ENCODE measurements around the gene HLA-DOA.

HLA-DOA gene

GRCh38 chr6:33040157-33040556 is 30.8 kb upstream of the HLA-DOA start:
- DNase-seq (ENCODE audit: low read depth), result no peak
- no peak for TF ChIP-seq CTCF (IDR thresholded peaks at IDR 0.05; ENCODE audit: low read length, missing control alignments)
- H3K4me3 ChIP-seq (replicated peaks; ENCODE audit: low read depth, low read length), result no peak overlapping the region

DNA sequence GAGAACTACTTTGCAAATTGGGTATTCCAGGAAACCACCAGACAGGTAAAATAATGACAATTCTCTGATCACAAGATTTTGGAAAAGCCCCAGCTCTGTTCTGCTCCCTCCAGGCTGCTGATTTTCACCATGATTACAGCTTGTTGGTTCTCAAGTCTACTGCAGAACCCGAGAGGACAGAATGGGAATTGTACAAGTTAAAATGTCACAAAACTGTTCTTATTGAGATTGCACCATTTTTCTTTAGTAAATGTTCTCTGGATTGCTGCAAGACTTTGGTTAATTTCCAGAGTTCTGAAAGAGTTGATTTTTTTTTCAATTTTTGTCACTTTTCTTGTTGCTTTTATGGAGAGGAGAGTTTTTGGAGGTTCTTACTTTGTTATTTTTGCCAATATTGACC is 27.1 kb upstream of the HLA-DOA start:
- TF ChIP-seq CTCF (IDR thresholded peaks at IDR 0.05; ENCODE audit: low read length, missing control alignments), result no peak
- DNase-seq (ENCODE audit: low read depth), result no peak
- H3K4me3 ChIP-seq (replicated peaks; ENCODE audit: low read depth, low read length), result no peak overlapping the region

DNA sequence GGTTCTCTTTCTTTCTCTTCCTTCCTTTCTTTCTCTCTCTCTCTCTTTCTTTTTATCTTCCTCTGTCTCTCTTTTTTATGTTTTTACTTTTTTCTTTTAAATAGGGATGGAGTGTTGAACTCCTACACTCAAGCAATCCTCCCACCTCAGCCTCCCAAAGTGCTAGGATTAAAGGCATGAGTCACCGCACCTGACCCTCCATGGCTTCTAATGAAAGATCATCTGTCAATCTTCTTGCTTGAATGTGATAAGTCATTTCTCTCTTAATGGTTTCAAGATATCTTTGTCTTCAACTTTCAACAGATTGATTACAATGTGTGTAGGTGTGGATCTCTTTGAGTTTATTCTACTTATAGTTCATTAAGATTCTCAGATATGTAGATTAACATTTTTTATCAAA is 25.2 kb upstream of the HLA-DOA start:
- DNase-seq (ENCODE audit: low read depth), result no peak
- no peak for TF ChIP-seq CTCF (IDR thresholded peaks at IDR 0.05; ENCODE audit: low read length, missing control alignments)
- H3K4me3 ChIP-seq (replicated peaks; ENCODE audit: low read depth, low read length), result no peak overlapping the region

DNA sequence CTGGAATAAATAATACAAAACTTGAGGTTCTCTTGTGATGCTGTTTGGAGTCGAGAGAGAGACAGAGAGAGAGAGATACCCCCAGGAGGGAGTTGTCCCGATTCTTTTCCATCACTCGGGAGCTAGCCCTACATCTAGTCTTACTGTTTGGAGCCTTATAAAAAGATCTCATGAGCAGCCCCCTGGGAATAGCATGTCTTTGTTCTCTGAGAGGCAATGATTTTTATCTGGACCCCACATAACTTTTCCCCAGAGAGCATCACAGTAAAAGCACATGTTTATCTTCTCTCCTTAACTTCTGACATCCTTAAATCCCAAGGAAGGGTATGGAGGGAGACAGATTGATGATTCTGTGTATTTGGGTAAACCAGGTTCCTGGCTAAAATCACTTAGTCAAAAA is 20.9 kb upstream of the HLA-DOA start:
- H3K4me3 ChIP-seq (replicated peaks; ENCODE audit: low read depth, low read length), result no peak overlapping the region
- no peak for DNase-seq (ENCODE audit: low read depth)
- no peak for TF ChIP-seq CTCF (IDR thresholded peaks at IDR 0.05; ENCODE audit: low read length, missing control alignments)

DNA sequence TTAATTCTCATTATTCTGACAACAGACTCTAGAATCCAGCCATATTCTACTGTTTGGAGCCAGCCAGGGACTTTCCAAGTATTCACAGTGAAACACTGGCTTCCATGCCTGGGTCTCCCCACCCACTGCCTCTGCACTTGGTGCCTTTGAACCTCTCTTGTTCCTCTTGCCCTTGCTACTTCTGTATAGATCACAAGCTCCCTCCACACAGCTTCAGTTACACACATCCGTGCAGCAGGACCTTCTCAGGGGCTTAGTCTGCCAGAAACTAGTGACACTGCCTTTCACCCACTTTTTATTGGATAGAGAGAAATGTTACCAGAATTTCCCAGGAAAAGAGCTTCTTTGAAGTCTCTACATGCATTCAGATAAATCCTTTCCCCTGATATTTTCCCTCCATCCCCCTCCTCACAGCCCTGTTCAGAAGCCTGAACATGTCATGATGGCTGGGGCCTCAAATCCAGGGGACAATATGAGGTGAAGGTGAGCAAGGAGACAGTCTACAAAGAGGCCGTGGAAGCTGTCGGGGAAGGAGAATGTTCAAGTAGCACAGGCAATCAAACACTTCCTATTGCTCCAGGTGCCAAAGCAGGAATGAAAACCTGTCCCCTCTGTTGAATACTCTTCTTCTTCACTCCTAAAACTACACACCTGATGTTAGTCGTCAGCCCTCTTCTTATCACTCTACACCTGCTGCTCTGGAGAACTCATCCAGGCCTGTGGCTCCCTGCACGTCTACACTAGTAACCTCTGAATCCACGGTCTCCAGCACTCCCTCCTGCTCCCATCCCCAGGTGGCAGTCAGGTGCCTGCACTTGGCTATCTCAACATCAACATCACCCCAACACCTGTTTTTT is 20.2 kb upstream of the HLA-DOA start:
- DNase-seq (ENCODE audit: low read depth), result peak; percentile 6
- TF ChIP-seq CTCF (IDR thresholded peaks at IDR 0.05; ENCODE audit: low read length, missing control alignments), result no peak
- no peak overlapping the region for H3K4me3 ChIP-seq (replicated peaks; ENCODE audit: low read depth, low read length)

GRCh38 chr6:33028220-33028849 is 18.9 kb upstream of the HLA-DOA start:
- no peak for DNase-seq (ENCODE audit: low read depth)
- no peak for TF ChIP-seq CTCF (IDR thresholded peaks at IDR 0.05; ENCODE audit: low read length, missing control alignments)
- H3K4me3 ChIP-seq (replicated peaks; ENCODE audit: low read depth, low read length), result no peak overlapping the region
